HL-60/S4 treated with phorbol 12-myristate 13-acetate at 8.2 ng/mL for 4 days and 3 days (cell line): ENCODE data around the gene CDHR1.

Experiments
- in situ Hi-C: fragments of 300-500 bp; cut with MboI; formaldehyde crosslinking; loops from 2 replicates; pipeline ENCODE4 v1.15.0; 2022; ENCODE audit warnings: low sequenced_read_pairs

The CDHR1 gene

DNA sequence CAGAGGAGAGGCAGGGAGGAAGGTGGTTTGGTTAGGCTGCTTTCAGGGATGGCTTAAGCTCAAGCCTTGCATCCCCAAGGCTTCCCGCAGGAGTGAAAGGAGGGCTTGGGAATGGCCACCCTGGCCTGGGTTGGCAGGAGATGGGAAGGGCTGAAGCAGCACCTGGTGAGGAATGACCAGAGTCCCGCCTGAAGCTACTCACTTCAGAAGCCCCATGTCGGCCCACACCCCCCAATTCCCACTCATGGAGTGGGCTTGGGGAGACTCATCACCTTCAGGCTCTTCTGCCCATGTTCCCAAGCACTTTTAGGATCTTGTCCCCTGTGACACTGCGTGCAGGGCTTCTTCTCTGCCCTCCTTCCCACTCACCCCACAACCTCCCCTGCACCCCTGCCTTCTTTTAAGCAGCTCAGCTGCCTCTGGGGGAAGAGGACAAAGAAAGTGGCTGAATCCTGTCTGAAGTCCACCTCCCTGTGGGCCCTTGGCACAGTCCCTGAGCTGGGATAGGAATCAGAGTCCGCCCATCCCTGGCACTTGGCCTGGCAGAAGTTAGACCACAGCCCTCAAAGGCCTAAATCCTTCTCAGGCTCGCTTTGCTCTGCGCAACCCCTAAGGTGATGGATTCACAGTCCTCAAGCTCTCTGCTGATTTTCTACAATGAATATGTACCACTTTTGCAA, 67.0 kb downstream of the CDHR1 start:
- in situ Hi-C loops = loop anchor here (10.0 kb wide), 1 partner anchor 273 kb away; no protein-coding TSS in a partner anchor

DNA sequence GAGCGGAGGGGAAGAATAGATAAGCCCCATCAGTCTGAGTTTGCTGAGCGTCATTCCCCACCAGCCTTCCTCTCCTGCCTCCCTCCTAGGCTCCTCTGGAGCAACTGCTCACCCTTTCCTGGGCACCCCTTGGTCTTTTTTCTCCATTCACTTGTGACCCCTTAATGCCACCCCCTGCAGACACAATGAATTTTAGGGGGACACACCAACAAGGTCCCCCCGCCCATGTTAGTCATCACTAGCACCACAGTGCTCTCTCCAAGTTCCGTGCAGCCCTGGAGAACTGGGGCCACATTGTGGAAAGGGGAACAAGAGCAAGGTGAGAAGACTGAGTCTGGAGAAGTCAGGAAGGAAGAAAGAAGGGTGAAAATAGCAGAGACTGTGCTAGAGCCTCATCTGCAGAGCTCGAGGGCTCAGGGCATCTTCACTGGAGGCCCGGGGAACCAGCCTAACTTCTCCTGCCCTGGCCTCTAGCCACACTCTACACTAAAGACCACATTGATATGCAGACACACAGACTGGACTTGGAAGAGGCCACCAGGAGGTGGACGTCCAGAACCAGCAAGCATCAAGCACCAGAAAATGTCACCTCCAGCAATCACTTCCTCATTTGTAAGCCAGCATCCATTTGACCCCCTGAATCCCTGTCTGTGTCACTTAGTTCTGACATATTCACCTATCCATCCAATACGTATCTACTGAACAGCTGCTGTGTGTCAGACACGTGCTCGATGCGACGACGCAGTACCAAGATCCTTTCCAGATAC, 68.0 kb downstream of the CDHR1 start:
- in situ Hi-C loops = loop anchor here (10.0 kb wide), 1 partner anchor 272 kb away; no protein-coding TSS in a partner anchor

DNA sequence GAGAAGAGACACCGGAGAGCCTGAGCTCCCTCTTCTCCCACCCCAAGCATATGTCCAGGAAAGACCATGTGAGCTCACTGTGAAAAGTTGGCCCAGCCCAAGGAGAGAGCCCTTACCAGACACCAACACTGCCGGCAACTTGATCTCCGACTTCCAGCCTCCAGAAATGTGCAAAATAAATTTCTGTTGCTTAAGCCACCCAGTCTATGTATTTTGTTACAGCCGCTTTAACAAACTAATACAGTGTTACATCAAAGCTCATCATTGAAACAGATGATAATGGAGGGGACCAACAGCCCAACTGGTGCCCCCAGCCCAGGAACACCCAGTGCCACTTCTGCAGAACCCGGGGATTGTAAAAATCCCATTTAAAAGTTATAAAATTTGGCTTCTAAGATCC, 69.4 kb downstream of the CDHR1 start:
- in situ Hi-C loops = loop anchor here (10.0 kb wide), 1 partner anchor 271 kb away; no protein-coding TSS in a partner anchor

- in situ Hi-C loops = loop anchor here (10.0 kb wide), 1 partner anchor 270 kb away; no protein-coding TSS in a partner anchor
Measured at GRCh38 chr10:84264611-84265141, 70.3 kb downstream of the CDHR1 start.

DNA sequence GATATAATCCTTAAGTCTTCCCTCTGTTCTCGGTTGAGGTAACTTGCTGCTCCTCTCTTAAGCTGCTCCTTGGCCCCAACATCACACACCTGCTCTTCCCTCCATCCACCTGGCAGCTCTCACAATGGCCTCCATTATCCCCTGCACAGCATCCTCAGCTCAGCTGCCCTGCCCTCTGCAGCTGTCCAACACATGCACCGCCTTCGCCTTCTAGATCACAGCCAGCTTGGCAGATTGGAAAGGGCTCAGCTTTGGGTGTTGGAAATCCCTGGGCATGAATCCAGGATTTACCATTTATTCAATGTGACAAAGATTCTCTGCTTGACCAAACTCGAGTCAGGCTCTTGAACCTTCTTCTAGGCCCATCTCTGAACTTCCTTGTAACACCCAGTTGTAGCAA, 71.1 kb downstream of the CDHR1 start:
- in situ Hi-C loops = loop anchor here (10.0 kb wide), 1 partner anchor 269 kb away; no protein-coding TSS in a partner anchor

- in situ Hi-C loops = loop anchor here (10.0 kb wide), 1 partner anchor 267 kb away; no protein-coding TSS in a partner anchor
Measured at GRCh38 chr10:84267503-84268126, 73.3 kb downstream of the CDHR1 start.

GRCh38 chr10:84269162-84269561, 74.8 kb downstream of the CDHR1 start:
- in situ Hi-C loops = loop anchor here (10.0 kb wide), 1 partner anchor 266 kb away; no protein-coding TSS in a partner anchor
